Left lobe of liver (tissue), 2 donors: Measurements from ENCODE around the gene SH3D19. TPM values are rescaled to one million over a fixed set of nuclear protein-coding genes. Genes with fewer than 3 reads are reported as not detected.
"Not testable (repeated sequence)": the region's sequence is repeated elsewhere in the genome, so short reads cannot be mapped to it uniquely, and the experiment has no call there.

Source experiments
- ATAC-seq: fragments of 200-7000 bp; cut with Tn5 transposase; one replicate; pipeline ENCODE4 v1.9.1; 2020; ENCODE audit warnings: mild to moderate bottlenecking, moderate library complexity
- DNase-seq: peaks from one replicate; pipeline ENCODE4 v3.0.0-alpha.2; 2020; ENCODE audit warnings: low spot score
- total RNA-seq: library from RNA; stranded (reverse); gene quantifications from one replicate; pipeline ENCODE4 v1.2.1, GENCODE V29; 2021
- donor health status: DM: no; HTN: no; CAD: no; lungs with moderate emphysema.
- donor health status: DM: no; HTN: yes; CAD: no.

SH3D19 gene
- total RNA-seq, 1 donor from 2014 or later: 38.7 TPM

GRCh38 chr4:151103758-151104157 is 221.6 kb downstream of the SH3D19 start:
- DNase-seq (no peak), ATAC-seq (no peak)

DNA sequence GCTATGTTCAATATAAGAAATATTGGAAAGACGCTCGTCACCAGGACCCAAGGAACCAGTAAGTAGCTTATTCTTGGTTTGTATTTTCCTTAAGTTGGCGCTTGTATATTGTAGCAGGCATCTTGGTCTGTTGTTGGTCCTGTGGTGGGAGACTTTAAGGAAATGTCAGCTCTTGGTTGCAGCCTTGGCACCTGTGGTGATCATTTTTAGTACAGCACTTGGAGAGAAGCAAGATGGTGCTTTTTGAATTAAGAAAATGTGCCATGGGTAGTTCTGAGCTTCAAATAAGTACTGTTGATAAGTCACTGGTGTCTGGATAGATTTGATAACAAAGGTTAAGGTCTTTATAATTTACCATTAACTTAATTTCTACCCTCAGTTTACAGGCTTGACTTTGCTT is 224.9 kb downstream of the SH3D19 start:
- ATAC-seq: no peak
- no peak for DNase-seq

DNA sequence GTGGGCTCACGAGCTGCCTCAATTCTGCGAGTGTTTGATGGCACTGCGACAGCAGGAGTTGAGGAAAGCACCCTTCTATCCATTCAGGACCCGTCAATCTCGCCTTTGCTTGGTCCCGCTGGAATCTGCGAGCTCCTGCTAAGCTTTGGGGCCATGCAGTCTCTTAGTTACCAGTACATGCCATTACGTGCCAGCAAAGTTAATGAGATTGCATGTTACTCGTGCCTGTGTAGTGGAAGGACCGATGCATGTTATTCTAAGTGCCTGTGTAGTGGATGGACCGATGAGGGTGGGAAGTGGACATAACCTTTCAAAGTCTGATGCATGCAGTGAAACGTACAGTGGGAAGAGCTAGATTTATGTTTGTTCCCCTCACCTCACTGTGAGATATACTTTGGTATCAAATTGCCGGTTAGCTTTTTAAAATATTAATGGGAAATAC is 225.4 kb downstream of the SH3D19 start:
- DNase-seq: no peak

GRCh38 chr4:151099229-151099975 is 226.0 kb downstream of the SH3D19 start, which contains the start of gene RPS3A:
Gene RPS3A, plus strand, starts transcription at chr4:151099628. Its CDS starts 25 bp downstream, at chr4:151099653.
- ATAC-seq: peak; percentile 96
- DNase-seq: peak; percentile 98

More for the DNA sequence above, 225.4 kb downstream of the SH3D19 start:
- ATAC-seq: peak; percentile 36

DNA sequence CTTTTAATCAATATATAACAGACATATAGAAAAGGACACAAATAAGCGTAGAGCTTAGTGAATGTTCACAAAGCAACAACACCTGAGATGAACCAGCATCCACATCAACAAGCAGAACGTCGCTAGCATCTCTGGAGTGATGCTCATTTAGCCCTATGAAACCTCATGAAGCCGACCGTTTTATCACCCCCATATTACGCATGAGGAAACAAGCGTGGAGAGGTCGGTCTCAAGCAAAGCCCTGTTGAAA is 226.5 kb downstream of the SH3D19 start:
- ATAC-seq (peak; percentile 26), DNase-seq (no peak)

GRCh38 chr4:151097759-151098158 is 227.6 kb downstream of the SH3D19 start:
- no peak for DNase-seq
- ATAC-seq: no peak

- DNase-seq: no peak
- ATAC-seq: no peak
Measured at GRCh38 chr4:151095142-151095541, 230.3 kb downstream of the SH3D19 start.

DNA sequence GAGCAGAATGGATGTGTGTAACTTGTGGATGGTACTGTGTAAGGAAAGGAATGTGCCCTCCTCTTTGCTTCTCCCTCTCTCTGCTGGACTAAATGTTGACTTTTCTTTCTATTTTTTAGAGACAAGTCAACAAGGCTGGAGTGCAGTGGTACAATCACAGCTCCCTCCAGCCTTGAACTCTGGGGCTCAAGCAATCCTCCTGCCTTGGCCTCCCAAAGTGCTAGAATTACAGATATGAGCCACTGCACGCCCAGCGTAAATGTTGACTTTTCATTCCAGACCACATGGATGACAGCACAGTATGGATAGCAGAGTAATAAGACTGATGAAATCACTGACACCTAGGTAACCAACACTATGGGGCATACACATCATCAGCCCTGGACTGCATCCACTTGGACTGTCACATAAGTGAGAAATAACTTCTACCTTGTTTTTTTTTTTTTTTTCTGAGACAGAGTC is 231.1 kb downstream of the SH3D19 start:
- no peak for DNase-seq
- no peak for ATAC-seq

GRCh38 chr4:151093203-151093602 is 232.2 kb downstream of the SH3D19 start:
- no peak for ATAC-seq
- no peak for DNase-seq

DNA sequence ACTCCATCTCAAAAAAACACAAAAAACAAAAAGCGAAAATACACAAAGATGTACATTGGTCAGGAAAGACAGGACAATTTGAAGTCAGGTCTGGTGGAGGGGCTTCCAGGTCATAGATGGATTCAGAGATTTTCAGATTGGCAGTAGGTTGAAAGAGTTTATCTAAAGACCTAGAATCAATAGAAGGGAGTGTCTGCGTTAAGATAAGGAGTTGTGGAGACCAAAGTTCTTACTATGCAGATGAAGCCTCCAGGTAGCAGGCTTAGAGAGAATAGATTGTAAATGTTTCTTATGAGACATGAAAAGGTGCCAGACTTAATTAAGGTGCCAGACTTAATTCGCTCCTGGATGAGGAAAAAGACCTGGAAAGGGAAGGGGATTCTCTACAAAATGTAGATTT is 232.9 kb downstream of the SH3D19 start:
- no peak for DNase-seq
- ATAC-seq: no peak

- no peak for DNase-seq
Measured at GRCh38 chr4:151091047-151091446, 234.4 kb downstream of the SH3D19 start.

DNA sequence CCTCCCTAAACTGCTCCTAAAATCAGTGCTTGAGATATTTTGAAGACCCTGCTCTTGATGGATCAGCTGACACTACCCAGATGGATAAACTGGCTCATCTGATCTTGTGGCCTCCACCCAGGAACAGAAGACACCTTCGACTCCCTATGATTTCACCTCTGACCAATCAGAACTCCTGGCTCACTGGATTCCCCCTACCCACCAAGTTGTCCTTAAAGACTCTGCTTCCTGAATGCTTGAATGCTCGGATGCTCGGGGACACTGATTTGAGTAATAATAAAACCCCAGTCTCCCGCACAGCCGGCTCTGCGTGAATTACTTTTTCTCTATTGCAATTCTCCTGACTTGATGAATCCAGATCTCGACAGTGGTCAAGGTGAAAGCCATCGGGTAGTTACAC is 237.9 kb downstream of the SH3D19 start:
- DNase-seq: no peak
- no peak for ATAC-seq

More at GRCh38 chr4:151091047-151091446, 234.4 kb downstream of the SH3D19 start:
- no peak for ATAC-seq

GRCh38 chr4:151077978-151078377 is 247.4 kb downstream of the SH3D19 start:
- not testable (repeated sequence) for DNase-seq

GRCh38 chr4:151074416-151074916 is 250.9 kb downstream of the SH3D19 start:
- no peak for ATAC-seq
- no peak for DNase-seq

More at GRCh38 chr4:151077978-151078377, 247.4 kb downstream of the SH3D19 start:
- not testable (repeated sequence) for ATAC-seq

Other genes starting within 250 kb of the SH3D19 start
- 414 TPM for gene RPS3A, start 226.0 kb downstream of the SH3D19 start, total RNA-seq
- gene PRSS48, start 48.4 kb downstream of the SH3D19 start, total RNA-seq: not detected
- 4.0 TPM for gene FHIP1A, start 83.6 kb upstream of the SH3D19 start, total RNA-seq